Measurements from ENCODE around the gene WDR45. TPM values are rescaled to one million over a fixed set of nuclear protein-coding genes. Genes with fewer than 3 reads are reported as not detected.

WDR45 gene
- total and polyA plus RNA-seq, 2 experiments from 2014 or later: 54.6 to 62.3 TPM

DNA sequence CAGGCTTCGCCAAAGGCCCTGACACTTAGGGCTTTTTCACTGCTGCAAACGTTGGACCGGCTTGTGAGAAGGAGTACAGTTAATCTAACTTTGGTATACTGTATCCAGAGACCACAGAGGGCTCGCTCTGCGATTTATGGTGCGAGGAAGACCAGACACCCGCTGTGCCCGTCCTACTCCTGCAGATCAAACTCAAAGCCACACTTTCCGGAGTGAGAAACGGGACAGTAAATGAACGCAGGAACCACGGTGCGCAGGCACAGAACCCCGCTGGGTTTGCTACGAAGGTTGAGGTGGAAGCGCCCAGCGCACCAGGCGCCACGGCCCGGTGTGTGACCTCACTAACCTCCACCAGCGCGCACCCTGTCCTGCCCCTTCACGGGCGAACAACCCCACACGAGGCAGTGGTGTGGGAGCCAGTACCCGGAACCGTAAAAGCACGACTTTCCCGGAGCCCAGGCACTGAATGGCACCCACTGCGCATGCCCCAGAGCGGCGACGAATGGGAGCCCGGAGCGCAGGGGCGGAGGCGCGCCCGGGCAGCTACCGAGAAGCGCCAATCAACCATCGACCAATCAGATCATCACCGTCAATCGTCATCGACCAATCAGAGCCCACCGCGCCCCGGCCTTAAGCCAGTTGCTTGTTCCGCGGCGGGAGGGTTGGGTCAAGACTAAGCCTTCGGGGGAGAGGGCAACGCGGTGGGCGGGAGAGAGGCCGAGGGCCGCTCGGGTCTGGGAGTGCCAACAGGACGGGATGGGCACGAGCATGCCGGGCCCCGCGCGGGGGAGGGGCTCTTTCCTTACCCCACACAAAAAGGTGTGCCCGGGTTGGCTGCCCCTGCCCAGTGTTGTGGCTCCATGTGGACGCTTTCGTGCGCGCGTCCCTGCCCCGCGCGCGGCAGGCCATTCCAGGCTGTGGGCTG, 21.3 kb upstream of the WDR45 start:
- peak overlapping the region; percentile 84 for H3K4me3 ChIP-seq
- DNase-seq (ENCODE audit: low read depth in 1 of 2, low spot score in 1 of 2): peak; percentile 91 to 93
- H3K4me1 ChIP-seq (ENCODE audit: low read depth): no peaks in the 10 kb centered on the region
- H3K9me3 ChIP-seq (ENCODE audit: low read depth): no peaks in the 10 kb centered on the region
- H3K27me3 ChIP-seq: no peaks in the 10 kb centered on the region
- peak overlapping the region; percentile 64 for H3K27ac ChIP-seq
- no peaks in the 10 kb centered on the region for H3K36me3 ChIP-seq
- TF ChIP-seq, protein P1, sequence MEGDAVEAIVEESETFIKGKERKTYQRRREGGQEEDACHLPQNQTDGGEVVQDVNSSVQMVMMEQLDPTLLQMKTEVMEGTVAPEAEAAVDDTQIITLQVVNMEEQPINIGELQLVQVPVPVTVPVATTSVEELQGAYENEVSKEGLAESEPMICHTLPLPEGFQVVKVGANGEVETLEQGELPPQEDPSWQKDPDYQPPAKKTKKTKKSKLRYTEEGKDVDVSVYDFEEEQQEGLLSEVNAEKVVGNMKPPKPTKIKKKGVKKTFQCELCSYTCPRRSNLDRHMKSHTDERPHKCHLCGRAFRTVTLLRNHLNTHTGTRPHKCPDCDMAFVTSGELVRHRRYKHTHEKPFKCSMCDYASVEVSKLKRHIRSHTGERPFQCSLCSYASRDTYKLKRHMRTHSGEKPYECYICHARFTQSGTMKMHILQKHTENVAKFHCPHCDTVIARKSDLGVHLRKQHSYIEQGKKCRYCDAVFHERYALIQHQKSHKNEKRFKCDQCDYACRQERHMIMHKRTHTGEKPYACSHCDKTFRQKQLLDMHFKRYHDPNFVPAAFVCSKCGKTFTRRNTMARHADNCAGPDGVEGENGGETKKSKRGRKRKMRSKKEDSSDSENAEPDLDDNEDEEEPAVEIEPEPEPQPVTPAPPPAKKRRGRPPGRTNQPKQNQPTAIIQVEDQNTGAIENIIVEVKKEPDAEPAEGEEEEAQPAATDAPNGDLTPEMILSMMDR (IDR thresholded peaks at IDR 0.05; ENCODE audit: low read depth, low read length): no peak

- no peak for DNase-seq (ENCODE audit: low read depth in 1 of 2, low spot score in 1 of 2)
- TF ChIP-seq, protein P1 (IDR thresholded peaks at IDR 0.05; ENCODE audit: low read depth, low read length): no peak
- Histone ChIP-seq H3K9me3 (ENCODE audit: low read depth) (no peaks in the 10 kb centered on the region), H3K27ac (no peak overlapping the region), H3K27me3 (no peaks in the 10 kb centered on the region), H3K4me1 (ENCODE audit: low read depth) (no peaks in the 10 kb centered on the region), H3K4me3 (no peak overlapping the region), H3K36me3 (no peaks in the 10 kb centered on the region)
Measured at GRCh38 chrX:49096419-49096818, 16.7 kb upstream of the WDR45 start.

DNA sequence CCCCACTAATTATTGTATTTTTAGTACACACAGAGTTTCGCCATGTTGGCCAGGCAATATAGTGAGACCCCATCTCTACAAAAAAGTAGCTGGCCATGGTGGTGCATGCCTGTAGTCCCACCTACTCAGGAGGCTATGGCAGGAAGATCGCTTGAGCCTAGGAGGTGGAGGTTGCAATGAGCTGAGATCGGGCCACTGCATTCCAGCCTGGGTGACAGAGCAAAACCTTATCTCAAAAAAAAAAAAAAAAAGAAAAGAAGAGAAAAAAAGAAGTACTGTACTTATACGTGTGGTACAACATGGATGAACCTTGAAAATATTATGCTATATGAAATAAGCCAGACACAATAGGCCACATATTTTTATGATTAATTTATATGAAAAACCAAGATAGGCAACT, 9.9 kb upstream of the WDR45 start:
- Histone ChIP-seq H3K36me3 (no peaks in the 10 kb centered on the region), H3K4me1 (ENCODE audit: low read depth) (no peaks in the 10 kb centered on the region), H3K9me3 (ENCODE audit: low read depth) (no peaks in the 10 kb centered on the region), H3K27ac (no peak overlapping the region), H3K27me3 (no peaks in the 10 kb centered on the region), H3K4me3 (no peak overlapping the region)
- no peak for DNase-seq (ENCODE audit: low read depth in 1 of 2, low spot score in 1 of 2)
- TF ChIP-seq, protein P1 (IDR thresholded peaks at IDR 0.05; ENCODE audit: low read depth, low read length): no peak

GRCh38 chrX:49082271-49082871, 2.7 kb upstream of the WDR45 start:
- Histone ChIP-seq H3K36me3 (no peaks in the 10 kb centered on the region), H3K4me3 (no peak overlapping the region), H3K9me3 (ENCODE audit: low read depth) (no peaks in the 10 kb centered on the region), H3K27ac (no peak overlapping the region), H3K27me3 (no peaks in the 10 kb centered on the region), H3K4me1 (ENCODE audit: low read depth) (no peaks in the 10 kb centered on the region)
- DNase-seq (ENCODE audit: low read depth in 1 of 2, low spot score in 1 of 2): no peak
- TF ChIP-seq, protein P1 (IDR thresholded peaks at IDR 0.05; ENCODE audit: low read depth, low read length): no peak

DNA sequence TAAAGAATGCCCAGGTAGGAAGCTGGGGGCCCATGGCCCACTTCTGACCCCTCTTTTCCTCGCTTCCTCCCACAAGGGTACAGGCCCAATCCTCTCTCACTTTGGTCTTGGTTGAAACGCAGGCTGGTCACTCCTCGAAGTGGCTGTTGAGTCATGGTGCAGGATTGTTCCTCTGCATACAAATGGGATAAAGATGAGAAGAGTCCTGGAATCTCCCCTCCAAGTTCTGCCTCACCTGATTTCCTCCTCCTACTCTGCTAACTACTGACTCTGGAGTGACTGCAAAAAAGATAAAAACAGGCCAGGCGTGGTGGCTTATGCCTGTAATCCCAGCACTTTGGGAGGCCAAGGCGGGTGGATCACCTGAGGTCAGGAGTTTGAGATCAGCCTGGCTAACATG, 1.7 kb downstream of the WDR45 start:
- H3K27ac ChIP-seq: no peak overlapping the region
- no peaks in the 10 kb centered on the region for H3K9me3 ChIP-seq (ENCODE audit: low read depth)
- no peak for DNase-seq (ENCODE audit: low read depth in 1 of 2, low spot score in 1 of 2)
- H3K4me1 ChIP-seq (ENCODE audit: low read depth): no peaks in the 10 kb centered on the region
- TF ChIP-seq, protein P1 (IDR thresholded peaks at IDR 0.05; ENCODE audit: low read depth, low read length): no peak
- no peak overlapping the region for H3K4me3 ChIP-seq
- no peaks in the 10 kb centered on the region for H3K27me3 ChIP-seq
- no peaks in the 10 kb centered on the region for H3K36me3 ChIP-seq
